ENCODE results near the gene TCERG1L.

Gene TCERG1L

DNA sequence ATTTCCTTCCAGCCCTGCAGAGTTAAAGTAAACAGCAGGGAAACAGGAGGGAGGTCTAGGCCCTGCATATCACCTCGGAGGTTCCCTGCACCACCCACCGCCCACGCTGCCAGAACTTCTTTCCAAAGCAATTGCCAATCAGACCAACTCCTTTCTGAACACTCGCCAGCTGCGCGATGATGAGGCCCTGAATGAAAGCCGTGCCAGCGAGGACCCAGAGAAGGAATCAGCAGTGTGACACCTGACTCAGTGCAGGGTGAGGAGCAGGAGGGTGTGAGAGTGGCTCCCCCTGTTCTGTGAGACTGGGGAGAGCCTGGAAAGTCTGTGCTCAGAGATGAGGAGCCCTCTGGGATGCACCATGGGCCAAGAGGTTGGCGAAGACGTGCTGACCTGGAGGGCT lies 3.3 kb upstream of the TCERG1L start:
- DNase-seq (ENCODE audit: low read depth) = no peak

DNA sequence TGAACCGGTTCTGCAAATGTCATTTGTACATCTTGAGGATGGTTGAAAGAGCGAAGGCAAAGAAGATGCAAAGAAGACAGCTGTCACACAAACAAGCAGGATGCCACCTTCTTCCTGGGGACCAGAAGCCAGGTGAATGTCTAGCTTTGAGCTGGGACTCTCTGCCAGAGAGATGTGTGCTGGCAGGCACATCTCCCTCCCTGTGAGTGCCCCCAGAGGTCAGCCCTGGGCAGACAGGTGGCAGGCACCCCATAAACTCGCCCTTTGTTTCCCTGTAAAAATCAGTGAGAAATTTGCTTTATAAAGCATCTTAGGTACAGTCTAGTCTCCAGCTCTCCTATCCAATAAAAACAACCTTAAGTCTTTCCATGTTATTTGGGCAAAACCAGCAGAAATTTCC lies 2.6 kb upstream of the TCERG1L start:
- no peak for DNase-seq (ENCODE audit: low read depth)

DNA sequence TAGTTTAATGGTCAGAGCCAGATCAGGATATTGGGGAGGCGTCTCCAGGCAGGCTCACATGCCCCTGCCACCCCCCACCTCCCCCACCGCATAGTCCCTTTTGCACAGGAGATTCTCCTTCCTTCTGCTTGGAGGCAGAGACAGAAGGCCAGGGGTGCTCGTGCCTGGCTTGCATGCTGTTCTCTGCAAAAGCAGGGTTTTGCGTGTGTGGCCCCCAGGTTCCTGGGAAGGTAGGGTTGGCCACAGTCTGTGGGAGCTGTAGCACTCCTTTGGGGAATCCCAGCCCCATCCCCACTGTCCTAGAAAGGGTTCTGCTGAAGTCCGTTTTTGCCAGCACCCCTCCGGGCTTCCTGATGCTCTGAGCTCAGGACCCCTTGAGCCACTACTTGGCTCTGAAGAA lies 1.9 kb upstream of the TCERG1L start:
- DNase-seq (ENCODE audit: low read depth) = no peak

DNA sequence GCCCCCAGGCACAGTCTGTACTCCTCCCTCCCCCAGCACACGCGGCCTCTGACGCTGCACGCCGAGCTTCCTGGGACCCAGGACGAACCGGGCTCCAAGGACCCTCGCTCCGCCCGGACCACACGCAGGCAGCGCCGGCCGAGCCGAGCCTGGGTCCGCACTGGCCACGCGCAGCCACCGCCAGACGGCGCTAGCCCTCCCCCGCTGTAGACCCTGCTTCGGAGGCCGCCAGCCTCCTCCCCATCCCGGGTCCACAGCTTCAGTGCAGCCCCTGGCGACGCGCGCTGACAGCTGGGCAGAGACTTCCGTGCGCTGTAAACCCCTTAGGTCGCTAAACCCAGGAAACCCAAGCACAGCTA lies 936 bp upstream of the TCERG1L start:
- DNase-seq (ENCODE audit: low read depth) = no peak

DNA sequence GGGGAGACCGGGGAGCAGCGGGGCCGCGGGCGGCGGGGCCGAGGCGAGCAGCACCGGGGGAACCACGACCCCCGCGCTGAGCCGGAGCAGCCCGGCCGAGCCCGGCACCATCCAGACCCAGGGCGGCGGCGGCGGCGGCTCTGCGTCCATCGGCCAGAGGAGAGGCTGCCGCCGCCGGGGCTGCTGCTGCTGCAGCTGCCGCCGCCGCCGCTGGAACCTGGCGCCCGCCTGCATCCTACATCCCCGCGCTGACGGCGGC lies 190 bp downstream of the TCERG1L start:
- no peak for DNase-seq (ENCODE audit: low read depth)

DNA sequence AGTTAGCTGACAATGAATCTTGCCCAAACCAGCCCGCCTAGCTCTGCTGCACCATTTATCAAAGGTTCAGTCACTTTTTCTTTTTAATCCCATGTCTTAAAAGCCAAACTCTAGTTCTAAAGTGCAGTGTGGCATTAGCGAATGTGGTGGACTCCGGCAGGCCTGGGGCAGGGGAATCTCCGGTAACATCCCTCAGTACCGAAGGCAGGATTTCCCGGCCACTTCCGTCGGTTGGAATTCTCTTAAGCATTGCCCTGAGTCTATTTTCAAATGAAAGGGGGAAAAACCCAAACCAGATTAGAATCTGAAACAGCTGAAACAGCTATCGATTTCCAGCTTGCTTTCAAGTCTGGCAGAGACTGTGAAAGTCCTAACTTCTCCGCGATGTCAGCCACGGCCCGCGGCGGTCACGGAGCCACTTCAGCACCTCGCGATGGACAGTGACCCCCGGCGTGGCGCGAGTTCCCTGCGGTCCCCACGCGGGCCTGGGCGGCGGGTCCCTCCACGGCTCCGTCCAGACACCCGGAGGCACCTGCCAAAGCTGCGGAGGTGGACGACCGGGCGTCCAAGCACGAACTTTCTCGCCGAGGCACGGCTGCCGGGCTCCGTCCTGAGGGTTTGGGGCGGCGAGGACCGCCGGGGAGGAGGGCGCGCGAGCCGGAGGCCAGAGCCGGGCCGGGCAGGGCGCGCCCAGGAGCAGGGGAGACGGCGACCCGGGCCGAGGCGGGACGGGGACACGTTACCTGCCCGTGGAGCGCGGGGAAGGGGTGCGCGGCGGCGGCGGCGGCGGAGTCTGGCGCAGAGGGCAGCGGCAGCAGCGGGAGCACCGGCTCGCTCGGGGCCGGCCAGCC lies 745 bp downstream of the TCERG1L start:
- no peak for DNase-seq (ENCODE audit: low read depth)

DNA sequence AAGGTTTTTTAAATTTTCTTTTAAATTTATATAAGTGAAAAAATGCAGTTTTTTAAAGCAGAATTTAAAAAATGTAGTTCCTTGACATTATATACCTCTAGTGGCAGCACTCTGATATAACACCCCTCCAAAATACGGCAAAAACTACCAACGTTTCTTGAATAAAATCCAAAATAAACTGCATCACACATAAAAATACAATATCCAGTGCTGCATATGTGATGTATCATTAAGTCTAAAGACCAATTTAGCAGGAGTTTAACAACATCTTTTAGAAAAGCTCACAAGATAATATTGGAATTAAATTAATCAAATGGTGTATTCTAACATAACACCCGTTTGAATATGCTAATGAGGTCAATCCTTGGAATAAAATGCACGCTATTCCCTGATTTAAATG lies 1.4 kb downstream of the TCERG1L start:
- DNase-seq (ENCODE audit: low read depth) = no peak

DNA sequence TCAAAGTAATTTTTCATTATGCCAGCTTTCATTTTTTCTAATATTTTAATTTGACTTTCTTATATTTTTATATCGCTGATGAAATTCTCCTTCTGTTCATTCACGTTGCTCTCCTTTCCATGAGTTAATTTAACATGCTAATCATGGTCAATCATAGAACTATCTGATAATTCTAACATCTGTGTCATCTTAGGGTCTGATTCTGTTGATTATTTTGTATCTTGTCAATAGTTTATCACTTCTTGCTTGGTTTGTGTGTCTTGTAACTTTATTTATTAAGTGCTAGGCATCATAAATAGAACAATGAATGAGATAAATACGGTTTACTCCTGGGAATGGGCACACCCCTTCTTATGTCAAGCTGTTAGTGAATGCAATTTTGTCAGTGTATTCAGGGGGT lies 11.0 kb downstream of the TCERG1L start:
- DNase-seq (ENCODE audit: low read depth) = no peak

DNA sequence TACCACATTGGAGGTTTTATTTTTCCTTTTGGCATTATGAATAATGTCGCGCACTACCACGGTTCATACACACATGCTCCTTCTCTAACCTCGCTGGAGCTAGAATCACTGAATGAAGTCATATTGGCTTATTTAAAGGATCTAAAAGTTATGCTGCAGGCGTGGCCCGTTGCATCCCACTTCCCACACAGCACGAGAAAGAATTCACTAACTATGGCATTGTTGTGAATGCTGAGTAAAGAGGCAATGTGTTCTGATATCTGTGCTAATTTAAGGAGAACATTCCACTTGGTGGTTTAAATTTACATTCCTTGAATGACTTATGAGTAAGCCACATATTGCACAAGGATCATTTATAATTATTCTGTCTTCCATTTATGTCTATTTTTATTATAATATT lies 20.7 kb downstream of the TCERG1L start:
- DNase-seq (ENCODE audit: low read depth) = no peak

DNA sequence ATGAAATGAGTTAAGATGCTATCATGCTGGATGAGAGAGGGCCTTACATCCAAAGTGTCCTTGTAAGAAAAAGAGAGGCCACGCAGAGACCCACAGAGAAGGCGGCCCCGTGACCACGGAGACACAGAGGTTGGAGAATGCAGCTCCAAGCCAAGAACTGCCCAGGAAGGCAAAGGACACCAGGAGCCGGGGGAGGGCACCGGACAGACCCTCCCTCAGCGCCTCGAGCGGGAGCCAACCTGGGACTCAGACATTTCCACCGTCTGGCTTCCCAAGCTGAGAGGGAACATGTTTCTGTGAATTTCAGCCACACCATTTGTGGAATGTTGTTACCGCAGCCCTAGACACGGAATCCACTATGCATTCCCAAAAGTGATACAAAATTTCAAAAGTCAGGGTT lies 22.9 kb downstream of the TCERG1L start:
- no peak for DNase-seq (ENCODE audit: low read depth)

DNA sequence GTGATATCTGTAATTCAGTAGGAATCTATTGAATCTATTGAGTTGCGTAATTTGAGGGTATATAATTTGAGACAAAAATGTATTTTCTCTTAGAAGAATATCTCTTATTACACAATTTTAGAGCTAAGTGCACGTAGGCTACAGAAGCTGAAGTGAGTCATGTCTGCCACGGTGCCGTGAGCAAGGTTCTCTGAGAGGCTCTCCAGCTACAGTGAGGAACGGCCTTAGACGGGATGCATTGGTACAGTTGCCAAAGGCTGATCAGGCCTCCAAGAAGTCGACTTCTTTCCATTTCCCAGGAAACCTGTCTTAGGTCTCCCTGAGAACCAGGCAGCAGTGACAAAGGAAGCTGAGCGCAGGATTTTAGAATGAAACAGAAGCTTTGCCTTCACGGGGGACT lies 28.6 kb downstream of the TCERG1L start:
- no peak for DNase-seq (ENCODE audit: low read depth)

DNA sequence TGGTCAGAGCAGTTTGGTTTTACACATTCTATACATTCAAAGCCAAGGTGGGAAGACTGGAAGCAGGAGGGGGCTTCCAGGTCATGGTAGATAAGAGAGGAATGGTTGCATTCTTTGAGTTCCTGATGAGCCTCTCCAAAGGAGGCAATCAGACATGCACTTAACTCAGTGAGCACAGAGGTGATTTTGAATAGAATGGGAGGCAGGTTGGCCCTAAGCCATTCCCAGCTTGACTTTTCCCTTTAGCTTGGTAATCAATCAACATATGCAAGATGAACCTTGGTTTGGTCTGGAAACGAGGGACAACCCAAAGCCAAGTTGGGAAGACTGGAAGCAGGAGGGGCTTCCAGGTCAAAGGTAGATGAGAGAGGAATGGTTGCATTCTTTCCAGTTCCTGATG lies 31.4 kb downstream of the TCERG1L start:
- no peak for DNase-seq (ENCODE audit: low read depth)

DNA sequence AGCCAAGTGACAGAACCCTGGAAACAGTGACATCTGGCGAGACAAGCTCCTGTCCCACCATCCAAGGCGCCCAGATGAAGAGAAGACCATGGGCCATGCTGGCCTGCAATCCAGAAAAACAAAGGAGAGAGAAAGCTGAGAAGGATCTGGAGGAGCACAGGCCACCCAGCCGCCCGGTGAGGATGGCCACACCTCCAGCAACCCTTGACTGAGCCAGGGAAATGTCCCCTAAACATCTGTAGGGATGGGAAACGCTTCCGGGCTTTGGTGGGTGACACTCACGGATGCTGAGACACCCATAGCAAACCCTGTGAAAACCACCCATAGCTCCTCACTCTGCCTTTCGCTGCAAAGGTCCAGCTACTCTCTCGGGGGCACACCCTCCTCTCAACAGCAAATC lies 32.0 kb downstream of the TCERG1L start:
- DNase-seq (ENCODE audit: low read depth) = no peak

DNA sequence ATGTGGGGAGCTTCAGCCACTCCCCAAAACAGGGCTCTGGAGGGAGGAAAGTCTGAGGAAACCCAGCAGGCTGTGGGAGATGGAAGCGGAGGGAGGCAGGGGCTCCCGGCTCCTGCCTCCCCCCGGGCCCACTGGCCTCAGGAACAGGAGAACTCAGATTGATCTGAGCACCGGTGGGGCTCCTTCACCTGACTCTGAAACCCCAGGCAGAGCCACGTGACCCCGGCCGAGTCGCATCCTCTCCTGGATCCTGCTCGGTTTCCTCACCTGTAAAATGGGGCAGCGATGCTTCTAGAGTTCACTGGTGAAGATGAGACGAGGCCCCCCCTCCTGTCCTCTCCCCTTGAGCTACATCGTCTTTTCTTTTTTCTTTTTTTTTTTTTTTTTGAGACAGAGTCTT lies 33.6 kb downstream of the TCERG1L start:
- DNase-seq (ENCODE audit: low read depth) = no peak

DNA sequence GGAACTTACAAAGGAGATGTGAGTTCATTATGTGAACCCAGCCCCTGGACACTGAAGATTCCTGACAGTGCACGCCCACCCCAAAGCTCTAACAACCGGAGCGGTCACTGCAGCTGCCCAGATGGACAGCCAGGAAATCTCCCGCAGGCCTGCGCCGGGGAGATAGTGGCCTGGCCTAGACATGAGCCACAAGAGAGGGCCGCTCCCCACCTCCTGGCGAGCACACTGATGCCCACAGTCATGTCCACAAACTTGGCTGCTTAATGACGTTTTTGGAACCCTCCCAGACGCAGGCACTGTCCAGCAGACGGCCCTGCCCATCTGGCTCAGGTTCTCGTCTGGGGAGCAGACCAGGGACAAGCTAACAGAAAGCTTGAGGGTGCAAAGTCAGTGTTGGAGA lies 34.2 kb downstream of the TCERG1L start:
- DNase-seq (ENCODE audit: low read depth) = no peak

DNA sequence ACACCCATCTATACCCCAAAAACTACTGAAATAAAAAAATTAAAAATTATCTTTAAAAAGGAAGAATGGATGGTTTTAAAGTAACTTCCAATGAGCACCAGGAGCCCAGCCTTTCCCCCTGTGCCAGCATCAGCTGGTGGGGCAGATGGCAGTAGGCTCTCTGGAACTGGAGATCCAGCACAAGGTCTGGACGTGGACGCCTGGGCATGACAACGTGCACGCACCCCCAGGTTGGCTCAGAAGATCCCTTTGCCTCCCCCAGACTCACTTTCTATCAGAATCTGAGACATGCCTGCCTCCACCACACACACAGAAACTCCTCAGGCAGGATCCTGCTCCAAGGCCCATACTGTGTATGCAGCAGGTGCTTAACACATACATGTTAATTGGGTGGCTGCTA lies 35.8 kb downstream of the TCERG1L start:
- no peak for DNase-seq (ENCODE audit: low read depth)

DNA sequence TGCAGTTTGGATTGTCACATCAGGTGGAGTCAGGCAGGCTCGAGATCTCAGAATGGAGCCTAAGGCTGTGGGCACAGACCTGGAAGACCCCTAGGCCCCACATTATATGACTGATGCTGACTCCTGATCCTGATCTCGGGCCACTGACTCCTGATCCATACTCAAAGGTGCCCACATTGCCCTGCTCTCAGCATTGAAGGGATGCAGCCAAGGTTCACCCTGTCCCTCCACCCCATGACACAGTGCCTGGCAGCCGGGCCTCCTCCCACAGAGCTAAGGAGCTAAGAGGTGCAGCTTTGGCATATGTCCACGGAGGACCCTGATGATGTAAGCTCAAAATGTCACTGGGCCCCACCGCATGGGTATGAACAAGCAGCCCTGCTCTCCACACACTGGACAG lies 36.6 kb downstream of the TCERG1L start:
- DNase-seq (ENCODE audit: low read depth) = no peak

DNA sequence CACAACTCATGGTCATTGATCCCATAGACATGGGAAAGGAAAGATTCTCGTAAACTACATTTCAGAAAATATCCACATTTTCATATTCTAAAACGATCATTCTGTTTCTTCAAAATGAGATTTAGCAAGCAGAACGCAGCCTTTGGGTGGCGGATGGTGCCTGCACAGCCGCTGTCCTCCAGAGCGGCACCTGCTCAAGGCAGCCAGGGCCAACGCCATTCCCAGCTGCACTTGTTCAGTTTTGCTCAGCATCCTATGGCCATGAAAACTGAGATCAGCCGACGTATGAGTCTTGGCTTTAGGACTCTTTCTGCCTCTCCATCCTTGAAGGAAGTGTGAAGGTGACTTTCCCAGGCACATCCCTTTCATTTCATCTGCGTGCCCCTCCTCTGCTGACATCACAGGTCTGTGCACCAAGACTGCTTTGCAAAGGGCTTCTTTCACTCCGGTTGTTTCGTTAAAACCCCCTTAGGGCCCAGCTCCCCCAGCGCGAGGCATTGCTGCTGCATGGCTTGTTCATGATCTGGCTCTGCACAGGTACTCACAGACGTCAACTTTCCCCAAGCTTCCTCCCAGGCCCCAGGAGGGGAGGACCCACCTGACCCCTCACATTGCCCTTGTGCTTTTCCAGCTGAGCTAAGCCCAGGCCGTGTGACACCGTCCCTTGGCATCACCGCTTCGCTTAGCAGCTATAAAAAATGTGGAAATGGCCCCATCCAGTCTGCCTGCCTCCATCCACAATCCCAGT lies 37.2 kb downstream of the TCERG1L start:
- DNase-seq (ENCODE audit: low read depth) = no peak

DNA sequence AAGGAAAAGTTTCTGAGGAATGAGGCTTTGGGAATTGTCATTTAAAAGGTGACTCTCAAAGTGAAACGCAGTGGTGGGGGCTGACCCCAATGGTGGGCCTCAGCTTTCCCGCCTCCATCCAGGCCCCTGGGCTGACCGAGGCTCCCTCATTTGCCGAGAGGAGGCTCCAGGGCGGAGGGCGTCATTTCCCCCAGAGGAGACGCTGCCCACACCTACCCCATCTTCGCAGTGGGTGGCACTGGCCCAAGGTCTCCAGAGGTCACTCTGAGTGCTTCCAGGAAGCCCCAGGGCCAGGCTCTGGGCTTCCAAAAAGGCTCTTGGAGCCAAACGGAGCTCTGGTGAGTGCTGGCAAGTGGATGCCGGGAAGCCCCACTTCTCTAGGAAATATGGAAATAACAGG lies 38.0 kb downstream of the TCERG1L start:
- DNase-seq (ENCODE audit: low read depth) = no peak

DNA sequence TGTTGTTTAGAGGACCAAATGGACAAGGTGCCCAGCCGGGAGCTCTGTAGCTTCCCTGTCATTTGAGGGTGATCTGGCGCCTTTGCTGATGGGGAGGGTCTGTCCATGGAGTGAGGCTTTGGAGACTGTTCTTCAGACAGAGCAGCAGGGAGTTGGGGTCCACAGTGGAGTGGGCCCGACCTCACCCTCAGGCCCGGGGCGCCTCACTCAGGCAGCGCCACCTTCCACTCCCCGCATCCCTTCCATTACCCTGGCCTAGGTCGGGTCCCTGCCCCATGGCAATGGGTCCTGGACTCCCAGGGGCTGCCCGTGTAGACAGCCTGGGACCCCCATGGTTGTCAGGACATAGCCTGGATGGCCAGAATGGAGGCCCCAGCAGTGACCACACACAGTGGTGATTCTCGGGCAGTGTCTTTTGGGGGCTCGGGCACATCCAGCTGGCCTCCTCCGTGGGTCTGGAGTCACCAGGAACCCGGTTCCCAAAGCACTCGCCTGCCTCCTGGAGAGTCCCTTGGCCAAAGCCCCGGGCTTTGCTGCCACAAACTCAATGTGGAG lies 38.5 kb downstream of the TCERG1L start:
- DNase-seq (ENCODE audit: low read depth) = no peak

DNA sequence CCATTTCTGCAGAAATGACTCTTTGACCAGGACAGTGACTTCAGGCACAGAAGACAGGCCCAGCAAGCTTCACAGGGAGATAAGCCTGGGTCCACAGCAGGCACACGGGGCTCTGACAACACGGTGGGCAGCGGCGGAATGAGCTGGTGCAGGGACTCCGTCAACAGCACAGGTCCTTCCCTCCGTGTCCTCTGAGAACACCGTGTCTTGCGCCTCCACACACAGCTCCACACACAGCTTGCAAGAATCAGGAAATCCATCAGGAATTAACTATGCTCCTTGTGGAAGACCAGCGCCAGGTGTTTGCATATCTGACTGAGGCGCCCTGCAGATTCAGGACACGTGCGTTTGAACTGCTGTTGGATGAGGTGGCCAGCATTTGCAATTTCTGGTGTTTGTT lies 39.6 kb downstream of the TCERG1L start:
- DNase-seq (ENCODE audit: low read depth) = no peak

DNA sequence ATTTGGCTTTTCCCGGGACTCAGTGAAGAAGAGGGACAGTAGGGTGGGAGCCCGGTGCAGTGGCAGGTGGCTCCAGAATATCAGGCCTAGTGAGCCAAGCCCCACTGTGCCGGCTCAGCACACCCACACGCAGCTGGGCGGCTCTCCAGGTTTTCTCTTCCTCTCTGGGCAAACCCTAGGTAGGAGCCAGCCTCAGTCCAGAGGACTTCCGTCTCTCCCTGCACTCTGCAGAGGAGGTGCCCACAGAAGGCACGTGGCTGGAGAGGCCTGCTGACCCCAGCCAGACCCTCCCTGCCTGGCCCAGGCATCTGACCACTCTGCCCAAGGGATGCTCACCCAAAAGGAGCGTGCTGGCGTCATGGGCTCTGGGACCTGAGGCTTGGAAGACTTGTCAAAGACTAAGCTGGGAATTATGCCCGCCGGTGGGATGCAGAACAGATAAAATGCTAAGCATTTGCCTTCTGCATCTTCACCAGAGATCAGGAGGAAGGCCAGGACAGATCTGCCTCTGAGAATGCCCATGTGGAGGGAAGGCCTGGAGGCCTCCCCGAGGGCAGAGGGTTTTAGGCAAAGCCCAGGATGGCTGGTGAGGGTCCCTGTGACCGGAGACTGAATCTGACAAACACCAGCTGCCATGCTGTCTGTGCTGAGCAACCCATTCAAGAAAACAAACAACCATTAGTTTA lies 40.2 kb downstream of the TCERG1L start:
- no peak for DNase-seq (ENCODE audit: low read depth)
